Vagina (tissue), 2 donors: ENCODE data around the gene DAB1.

ENCODE experiments used
- POLR2AphosphoS5 ChIP-seq, 2 donors: sonication (generic); formaldehyde crosslinking; IDR thresholded peaks; one replicate each; pipeline ENCODE4 v1.9.0; 2017; ENCODE audit warnings: antibody characterized with exemption in 2 of 2, mild to moderate bottlenecking in 2 of 2, low read depth in 1 of 2; ENCODE audit not compliant: insufficient read depth in 1 of 2
- TF ChIP-seq, protein P1 (sequence below), 3 experiments: fragments of 450-650 bp in 2 of 3; fragments of 200-600 bp in 1 of 3; sonication (generic) in 1 of 3; IDR thresholded peaks; one replicate each; pipeline ENCODE4 v1.5.1; 2017 to 2019; ENCODE audit warnings: antibody characterized with exemption in 3 of 3, mild to moderate bottlenecking in 2 of 3, moderate library complexity in 2 of 3

- TF ChIP-seq, protein P1, sequence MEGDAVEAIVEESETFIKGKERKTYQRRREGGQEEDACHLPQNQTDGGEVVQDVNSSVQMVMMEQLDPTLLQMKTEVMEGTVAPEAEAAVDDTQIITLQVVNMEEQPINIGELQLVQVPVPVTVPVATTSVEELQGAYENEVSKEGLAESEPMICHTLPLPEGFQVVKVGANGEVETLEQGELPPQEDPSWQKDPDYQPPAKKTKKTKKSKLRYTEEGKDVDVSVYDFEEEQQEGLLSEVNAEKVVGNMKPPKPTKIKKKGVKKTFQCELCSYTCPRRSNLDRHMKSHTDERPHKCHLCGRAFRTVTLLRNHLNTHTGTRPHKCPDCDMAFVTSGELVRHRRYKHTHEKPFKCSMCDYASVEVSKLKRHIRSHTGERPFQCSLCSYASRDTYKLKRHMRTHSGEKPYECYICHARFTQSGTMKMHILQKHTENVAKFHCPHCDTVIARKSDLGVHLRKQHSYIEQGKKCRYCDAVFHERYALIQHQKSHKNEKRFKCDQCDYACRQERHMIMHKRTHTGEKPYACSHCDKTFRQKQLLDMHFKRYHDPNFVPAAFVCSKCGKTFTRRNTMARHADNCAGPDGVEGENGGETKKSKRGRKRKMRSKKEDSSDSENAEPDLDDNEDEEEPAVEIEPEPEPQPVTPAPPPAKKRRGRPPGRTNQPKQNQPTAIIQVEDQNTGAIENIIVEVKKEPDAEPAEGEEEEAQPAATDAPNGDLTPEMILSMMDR (IDR thresholded peaks at IDR 0.05): no peak
- TF ChIP-seq POLR2AphosphoS5 (IDR thresholded peaks at IDR 0.05; ENCODE audit: insufficient read depth in 1 of 2, low read depth in 1 of 2): no peak
These were observed 173.8 kb downstream of the DAB1 start for GRCh38 chr1:57250021-57250420.
